ENCODE measurements around the gene NENF. TPM values are rescaled to one million over a fixed set of nuclear protein-coding genes. Genes with fewer than 3 reads are reported as not detected.
"Not testable (repeated sequence)": the region's sequence is repeated elsewhere in the genome, so short reads cannot be mapped to it uniquely, and the experiment has no call there.

Gene NENF
- total RNA-seq, 1 experiment from 2014 or later, result 71.8 TPM

DNA sequence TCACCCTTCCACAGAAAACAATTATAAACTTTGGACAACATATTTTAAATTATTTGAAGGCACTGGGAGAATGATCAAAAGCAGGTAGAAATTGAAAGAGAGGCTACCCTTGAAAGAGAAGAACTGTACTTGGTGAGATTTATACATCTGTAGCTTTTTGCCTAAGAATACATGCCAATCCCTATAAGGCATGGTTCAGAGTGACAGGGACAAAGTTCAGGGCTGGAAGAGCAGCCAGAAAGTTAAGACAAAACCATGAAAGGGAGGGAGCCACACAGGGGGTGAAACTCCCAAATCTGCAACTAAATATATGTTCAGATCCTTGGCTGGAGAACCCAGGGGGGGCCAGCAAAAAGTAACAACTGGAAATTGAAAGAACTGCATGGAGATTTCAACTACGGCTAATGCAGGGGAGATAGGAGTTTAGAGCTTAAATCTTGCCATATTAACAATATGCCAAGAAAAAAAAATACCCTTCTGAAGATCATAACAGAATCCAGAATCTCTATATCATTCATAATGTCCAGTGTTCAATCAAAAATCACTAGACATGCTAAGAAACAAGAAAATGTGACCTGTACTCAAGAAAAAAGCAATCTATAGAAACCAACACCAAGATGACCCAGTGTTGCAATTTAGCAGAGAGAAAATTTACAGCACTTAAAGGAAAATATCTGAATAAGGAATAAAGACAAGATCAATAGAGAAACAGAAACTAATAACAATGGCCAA lies 43.6 kb upstream of the NENF start:
- Histone ChIP-seq H3F3A (ENCODE audit: insufficient read depth, low read depth) (no peaks in the 10 kb centered on the region), H3K27me3 (ENCODE audit: insufficient read depth, low read depth) (no peaks in the 10 kb centered on the region), H2AFZ (no peak overlapping the region), H3K9me3 (ENCODE audit: insufficient read depth, low read depth) (no peaks in the 10 kb centered on the region), H3K4me1 (replicated peaks; ENCODE audit: insufficient read depth) (no peaks in the 10 kb centered on the region), H3K27ac (no peak overlapping the region), H3K79me2 (ENCODE audit: low read depth) (no peaks in the 10 kb centered on the region), H3K4me2 (no peak overlapping the region), H3K9me2 (ENCODE audit: insufficient read depth) (no peaks in the 10 kb centered on the region), H3K36me3 (ENCODE audit: low read depth) (0 out of 2 replicates have a peak, but pooled peaks cover 3% of the 10 kb centered on the region), H4K20me1 (ENCODE audit: insufficient read depth) (no peaks in the 10 kb centered on the region), H3K4me3 (no peak overlapping the region)
- CTCF ChIA-PET, result no interaction called here
- TF ChIP-seq EZH2 (IDR thresholded peaks at IDR 0.05; ENCODE audit: low read depth), result no peak
- TF ChIP-seq, protein P1, sequence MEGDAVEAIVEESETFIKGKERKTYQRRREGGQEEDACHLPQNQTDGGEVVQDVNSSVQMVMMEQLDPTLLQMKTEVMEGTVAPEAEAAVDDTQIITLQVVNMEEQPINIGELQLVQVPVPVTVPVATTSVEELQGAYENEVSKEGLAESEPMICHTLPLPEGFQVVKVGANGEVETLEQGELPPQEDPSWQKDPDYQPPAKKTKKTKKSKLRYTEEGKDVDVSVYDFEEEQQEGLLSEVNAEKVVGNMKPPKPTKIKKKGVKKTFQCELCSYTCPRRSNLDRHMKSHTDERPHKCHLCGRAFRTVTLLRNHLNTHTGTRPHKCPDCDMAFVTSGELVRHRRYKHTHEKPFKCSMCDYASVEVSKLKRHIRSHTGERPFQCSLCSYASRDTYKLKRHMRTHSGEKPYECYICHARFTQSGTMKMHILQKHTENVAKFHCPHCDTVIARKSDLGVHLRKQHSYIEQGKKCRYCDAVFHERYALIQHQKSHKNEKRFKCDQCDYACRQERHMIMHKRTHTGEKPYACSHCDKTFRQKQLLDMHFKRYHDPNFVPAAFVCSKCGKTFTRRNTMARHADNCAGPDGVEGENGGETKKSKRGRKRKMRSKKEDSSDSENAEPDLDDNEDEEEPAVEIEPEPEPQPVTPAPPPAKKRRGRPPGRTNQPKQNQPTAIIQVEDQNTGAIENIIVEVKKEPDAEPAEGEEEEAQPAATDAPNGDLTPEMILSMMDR (conservative IDR thresholded peaks at IDR 0.05), result no peak
- POLR2A ChIA-PET (ENCODE audit: unreplicated experiment), result no interaction called here
- BruUV-seq (replicated peaks), result no TSS peak
- DNase-seq, result no peak
- intact Hi-C loops (cut with micrococcal nuclease; ENCODE audit: unreplicated experiment), result no loop called here

DNA sequence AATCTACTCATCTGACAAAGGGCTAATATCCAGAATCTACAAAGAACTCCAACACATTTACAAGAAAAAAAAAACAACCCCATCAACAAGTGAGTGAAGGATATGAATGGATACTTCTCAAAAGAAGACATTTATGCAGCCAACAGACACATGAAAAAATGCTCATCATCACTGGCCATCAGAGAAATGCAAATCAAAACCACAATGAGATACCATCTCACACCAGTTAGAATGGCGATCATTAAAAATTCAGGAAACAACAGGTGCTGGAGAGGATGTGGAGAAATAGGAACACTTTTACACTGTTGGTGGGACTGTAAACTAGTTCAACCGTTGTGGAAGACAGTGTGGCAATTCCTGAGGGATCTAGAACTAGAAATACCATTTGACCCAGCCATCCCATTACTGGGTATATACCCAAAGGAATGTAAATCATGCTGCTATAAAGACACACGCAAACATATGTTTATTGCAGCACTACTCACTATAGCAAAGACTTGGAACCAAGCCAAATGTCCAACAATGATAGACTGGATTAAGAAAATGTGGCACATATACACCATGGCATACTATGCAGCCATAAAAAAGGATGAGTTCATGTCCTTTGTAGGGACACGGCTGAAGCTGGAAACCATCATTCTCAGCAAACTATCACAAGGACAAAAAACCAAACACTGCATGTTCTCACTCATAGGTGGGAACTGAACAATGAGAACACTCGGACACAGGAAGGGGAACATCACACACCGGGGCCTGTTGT lies 36.9 kb upstream of the NENF start:
- H3K79me2 ChIP-seq (ENCODE audit: low read depth); H3K27ac ChIP-seq; H3K4me3 ChIP-seq; intact Hi-C loops (cut with micrococcal nuclease; ENCODE audit: unreplicated experiment); BruUV-seq (replicated peaks); H3F3A ChIP-seq (ENCODE audit: insufficient read depth, low read depth); H3K9me2 ChIP-seq (ENCODE audit: insufficient read depth); H3K27me3 ChIP-seq (ENCODE audit: insufficient read depth, low read depth); H2AFZ ChIP-seq; H4K20me1 ChIP-seq (ENCODE audit: insufficient read depth); POLR2A ChIA-PET (ENCODE audit: unreplicated experiment); DNase-seq; H3K4me2 ChIP-seq; H3K4me1 ChIP-seq (replicated peaks; ENCODE audit: insufficient read depth): not testable (repeated sequence)
- Histone ChIP-seq H3K36me3 (ENCODE audit: low read depth) (peaks cover 21% of the 10 kb centered on the region), H3K9me3 (ENCODE audit: insufficient read depth, low read depth) (peaks cover 30% of the 10 kb centered on the region)
- CTCF ChIA-PET, result interaction anchor here (0.7 kb wide), 2 partner anchors 59 to 594 kb away, joined by 3 to 7 read pairs; no protein-coding TSS in a partner anchor

DNA sequence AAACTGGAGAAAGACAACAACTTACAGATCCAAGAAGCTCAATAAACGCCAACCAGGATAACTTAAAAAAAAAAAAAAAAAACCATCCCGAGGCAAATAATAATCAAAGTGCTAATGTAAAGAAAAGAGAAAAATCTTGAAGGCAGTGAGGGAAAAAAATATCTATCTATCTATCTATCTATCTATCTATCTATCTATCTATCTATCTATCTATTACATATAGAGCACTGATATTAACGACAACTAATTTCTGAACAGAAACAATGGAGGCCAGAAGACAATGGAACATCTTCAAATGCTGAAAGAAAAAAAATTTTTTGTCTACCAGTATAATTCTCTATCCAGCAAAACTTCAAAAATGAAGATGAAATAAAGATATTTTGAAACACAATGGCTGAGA lies 36.1 kb upstream of the NENF start:
- Histone ChIP-seq H3K4me1 (replicated peaks; ENCODE audit: insufficient read depth) (peaks cover 1% of the 10 kb centered on the region; the same call in 1 of the 2 replicates), H3F3A (ENCODE audit: insufficient read depth, low read depth) (peaks cover 8% of the 10 kb centered on the region), H3K9me2 (ENCODE audit: insufficient read depth) (no peaks in the 10 kb centered on the region), H4K20me1 (ENCODE audit: insufficient read depth) (no peaks in the 10 kb centered on the region), H2AFZ (no peak overlapping the region), H3K4me2 (no peak overlapping the region), H3K36me3 (ENCODE audit: low read depth) (peaks cover 26% of the 10 kb centered on the region), H3K4me3 (no peak overlapping the region), H3K27me3 (ENCODE audit: insufficient read depth, low read depth) (no peaks in the 10 kb centered on the region), H3K27ac (no peak overlapping the region), H3K79me2 (ENCODE audit: low read depth) (no peaks in the 10 kb centered on the region), H3K9me3 (ENCODE audit: insufficient read depth, low read depth) (peaks cover 35% of the 10 kb centered on the region)
- intact Hi-C loops (cut with micrococcal nuclease; ENCODE audit: unreplicated experiment), result no loop called here
- CTCF ChIA-PET, result interaction anchor here (0.7 kb wide), 1 partner anchor 58 kb away, joined by 7 read pairs; no protein-coding TSS in a partner anchor
- POLR2A ChIA-PET (ENCODE audit: unreplicated experiment), result no interaction called here
- no TSS peak for BruUV-seq (replicated peaks)
- TF ChIP-seq, protein P1 (conservative IDR thresholded peaks at IDR 0.05), result no peak
- no peak for TF ChIP-seq EZH2 (IDR thresholded peaks at IDR 0.05; ENCODE audit: low read depth)
- no peak for DNase-seq
